ENCODE results near the gene CPT1B. TPM values are rescaled to one million over a fixed set of nuclear protein-coding genes. Genes with fewer than 3 reads are reported as not detected.
A peak's percentile ranks its signal among the peaks of the same experiment; 100 is the strongest.

CPT1B gene
- total and polyA plus RNA-seq, 2 donors (not counting 1 experiment from before 2014, with no cell fraction given): 55.0 to 109 TPM

DNA sequence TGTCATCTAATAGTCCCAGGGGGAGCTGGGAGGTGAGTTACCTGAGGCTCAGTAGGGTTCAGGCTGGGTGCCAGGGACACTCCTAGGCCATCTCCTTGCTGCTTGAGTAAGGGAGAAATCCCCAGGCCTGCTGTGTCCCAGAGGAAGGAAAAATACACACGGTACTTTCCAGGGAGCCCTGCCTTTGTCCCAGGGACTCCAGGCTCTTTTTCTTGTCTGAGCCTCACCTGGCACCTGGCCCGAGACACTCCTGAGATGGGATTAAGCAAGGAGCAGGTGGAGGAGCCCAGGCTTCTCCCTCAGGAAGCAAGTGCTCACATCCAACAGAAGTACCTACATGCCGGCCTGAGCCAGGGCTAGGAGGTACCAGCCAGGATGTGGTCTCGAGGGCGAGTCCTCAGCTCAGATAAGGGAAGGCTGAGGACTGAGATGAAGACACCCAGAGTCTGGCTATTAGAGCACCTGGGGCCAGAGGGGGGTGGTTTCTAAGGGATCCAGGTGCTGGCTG is 33.4 kb downstream of the CPT1B start:
- H3K9me3 Mint-ChIP-seq (ENCODE audit: insufficient read depth): no peaks in the 10 kb centered on the region
- H3K9me3 ChIP-seq (ENCODE audit: control extremely low read depth in 1 of 3, control insufficient read depth in 2 of 3, insufficient read depth in 1 of 3, low read length in 2 of 3): no peaks in the 10 kb centered on the region
- H3K4me3 Mint-ChIP-seq: no peak overlapping the region
- no peak for TF ChIP-seq EZH2 (IDR thresholded peaks at IDR 0.05; ENCODE audit: borderline replicate concordance, insufficient read depth, low read depth, low read length, poor library complexity, severe bottlenecking)
- TF ChIP-seq CTCF (IDR thresholded peaks at IDR 0.05): no peak
- WGBS (ENCODE audit: insufficient coverage): 77% methylated on average over 4 of the region's 5 CpGs
- H3K4me3 ChIP-seq (ENCODE audit: control extremely low read depth in 1 of 5, extremely low read depth in 1 of 5, insufficient read depth in 1 of 5, low read depth in 2 of 5, low read length in 4 of 5): peak overlapping the region in 2 of 5 experiments; percentile 12 to 28
- H3K27ac ChIP-seq (ENCODE audit: low read length in 2 of 2): peak overlapping the region; percentile 72 to 75
- H3K27me3 Mint-ChIP-seq: no peaks in the 10 kb centered on the region
- peaks cover 43% of the 10 kb centered on the region for H3K4me1 Mint-ChIP-seq
- H3K4me2 ChIP-seq (replicated peaks; ENCODE audit: low read depth, low read length, poor library complexity, severe bottlenecking): peak overlapping the region; percentile 80
- no peak for ATAC-seq (ENCODE audit: low read depth)
- H2AFZ ChIP-seq (ENCODE audit: insufficient read depth, low read depth, low read length, poor library complexity, severe bottlenecking): peak overlapping the region; percentile 49
- ChIA-PET CTCF (interaction anchor here (0.9 to 2.2 kb wide), 6 partner anchors 10 to 76 kb away, joined by 4 to 11 read pairs (median 4); partner anchors contain the start of genes SCO2, SYCE3 and TYMP), POLR2A (interaction anchor here (0.6 to 1.8 kb wide), 6 partner anchors 12 to 22 kb away, joined by 3 to 10 read pairs (median 4); partner anchors contain the start of genes SCO2 and TYMP)
- peak; percentile 43 for DNase-seq
- H3K4me1 ChIP-seq (ENCODE audit: control insufficient read depth in 2 of 2, insufficient read depth in 2 of 2, low read length in 2 of 2): peaks cover 45 to 65% of the 10 kb centered on the region in 2 donors
- intact Hi-C loops (cut with micrococcal nuclease): loop anchor here (2.0 kb wide), 3 partner anchors 18 to 76 kb away; partner anchors contain the start of gene NCAPH2
- H3K9ac ChIP-seq (ENCODE audit: low read length): peak overlapping the region; percentile 51
- H3K27ac Mint-ChIP-seq: peak overlapping the region; percentile 90
- no peaks in the 10 kb centered on the region for H4K20me1 ChIP-seq (ENCODE audit: control insufficient read depth, insufficient read depth, low read length, poor library complexity, severe bottlenecking)
- H3K36me3 ChIP-seq (replicated peaks in 1 of 2; ENCODE audit: control extremely low read depth in 1 of 2, control insufficient read depth in 1 of 2, extremely low read depth in 1 of 2, insufficient read depth in 2 of 2, low read length in 1 of 2): no peaks in the 10 kb centered on the region
- no peaks in the 10 kb centered on the region for H3K27me3 ChIP-seq (replicated peaks in 1 of 4; ENCODE audit: control extremely low read depth in 1 of 4, control insufficient read depth in 3 of 4, insufficient read depth in 4 of 4, low read length in 3 of 4)
- peaks cover 4% of the 10 kb centered on the region for H3K79me2 ChIP-seq (ENCODE audit: control insufficient read depth, insufficient read depth, low read length)
